ENCODE data around the gene CGA. TPM values are rescaled to one million over a fixed set of nuclear protein-coding genes. Genes with fewer than 3 reads are reported as not detected.

Gene CGA
- polyA plus RNA-seq, 1 of the 3 experiments (the other 2 are of a cell fraction), result 0.10 TPM

- TF ChIP-seq PBX3 (IDR thresholded peaks at IDR 0.05) (peak; percentile 30; the same call in 1 of the 2 replicates), CHD2 (IDR thresholded peaks at IDR 0.05; ENCODE audit: low read length, partially characterized antibody) (no peak), YY1 (IDR thresholded peaks at IDR 0.05; ENCODE audit: low read depth) (no peak), FOXM1 (IDR thresholded peaks at IDR 0.05; ENCODE audit: low read depth) (no peak), USF2 (IDR thresholded peaks at IDR 0.05; ENCODE audit: borderline replicate concordance, low read depth, low read length) (no peak), MXI1 (IDR thresholded peaks at IDR 0.05; ENCODE audit: low read depth, low read length) (no peak), GABPA (IDR thresholded peaks at IDR 0.05; ENCODE audit: low read depth) (no peak), FOSL2 (IDR thresholded peaks at IDR 0.05; ENCODE audit: borderline replicate concordance, low read depth) (peak; percentile 68), SIN3A (IDR thresholded peaks at IDR 0.05; ENCODE audit: borderline replicate concordance, low read depth, low read length) (no peak), JUND (IDR thresholded peaks at IDR 0.05) (peak; percentile 53)
Measured at GRCh38 chr6:87105823-87106222, 10.9 kb upstream of the CGA start (continued).

- peak overlapping the region in 1 of 2 experiments; percentile 69; a peak in 2 of 4 replicates for H3K27ac ChIP-seq (ENCODE audit: low read depth in 2 of 2, low read length in 1 of 2)
- H3K27me3 ChIP-seq (ENCODE audit: insufficient read depth), result no peaks in the 10 kb centered on the region
- no peak for DNase-seq
- H3K4me1 ChIP-seq (ENCODE audit: control insufficient read depth in 1 of 2, insufficient read depth in 2 of 2, low read depth in 1 of 2, low read length in 1 of 2), result peaks cover 0 to 13% of the 10 kb centered on the region in 2 experiments; a peak in 1 of 4 replicates
- TF ChIP-seq EP300 (IDR thresholded peaks at IDR 0.05; ENCODE audit: borderline replicate concordance in 1 of 2, low read depth in 1 of 2, low read length in 1 of 2), result no peak
- TF ChIP-seq YY1 (IDR thresholded peaks at IDR 0.05; ENCODE audit: low read depth), result no peak
- TF ChIP-seq, protein P1, sequence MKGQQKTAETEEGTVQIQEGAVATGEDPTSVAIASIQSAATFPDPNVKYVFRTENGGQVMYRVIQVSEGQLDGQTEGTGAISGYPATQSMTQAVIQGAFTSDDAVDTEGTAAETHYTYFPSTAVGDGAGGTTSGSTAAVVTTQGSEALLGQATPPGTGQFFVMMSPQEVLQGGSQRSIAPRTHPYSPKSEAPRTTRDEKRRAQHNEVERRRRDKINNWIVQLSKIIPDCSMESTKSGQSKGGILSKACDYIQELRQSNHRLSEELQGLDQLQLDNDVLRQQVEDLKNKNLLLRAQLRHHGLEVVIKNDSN (IDR thresholded peaks at IDR 0.05; ENCODE audit: borderline replicate concordance, low read depth), result no peak
- no peak for TF ChIP-seq GATA2 (CRISPR knock-in tag; IDR thresholded peaks at IDR 0.05)
- no peak for TF ChIP-seq MEF2A (IDR thresholded peaks at IDR 0.05; ENCODE audit: borderline replicate concordance, low read depth)
- no peak for TF ChIP-seq JUND (IDR thresholded peaks at IDR 0.05)
- TF ChIP-seq, protein P2, sequence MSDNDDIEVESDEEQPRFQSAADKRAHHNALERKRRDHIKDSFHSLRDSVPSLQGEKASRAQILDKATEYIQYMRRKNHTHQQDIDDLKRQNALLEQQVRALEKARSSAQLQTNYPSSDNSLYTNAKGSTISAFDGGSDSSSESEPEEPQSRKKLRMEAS (IDR thresholded peaks at IDR 0.05; ENCODE audit: low read depth), result no peak
- TF ChIP-seq REST (IDR thresholded peaks at IDR 0.05; ENCODE audit: low read depth, low read length), result no peak
- no peak for TF ChIP-seq CHD2 (IDR thresholded peaks at IDR 0.05; ENCODE audit: low read length, partially characterized antibody)
- TF ChIP-seq, protein P3, sequence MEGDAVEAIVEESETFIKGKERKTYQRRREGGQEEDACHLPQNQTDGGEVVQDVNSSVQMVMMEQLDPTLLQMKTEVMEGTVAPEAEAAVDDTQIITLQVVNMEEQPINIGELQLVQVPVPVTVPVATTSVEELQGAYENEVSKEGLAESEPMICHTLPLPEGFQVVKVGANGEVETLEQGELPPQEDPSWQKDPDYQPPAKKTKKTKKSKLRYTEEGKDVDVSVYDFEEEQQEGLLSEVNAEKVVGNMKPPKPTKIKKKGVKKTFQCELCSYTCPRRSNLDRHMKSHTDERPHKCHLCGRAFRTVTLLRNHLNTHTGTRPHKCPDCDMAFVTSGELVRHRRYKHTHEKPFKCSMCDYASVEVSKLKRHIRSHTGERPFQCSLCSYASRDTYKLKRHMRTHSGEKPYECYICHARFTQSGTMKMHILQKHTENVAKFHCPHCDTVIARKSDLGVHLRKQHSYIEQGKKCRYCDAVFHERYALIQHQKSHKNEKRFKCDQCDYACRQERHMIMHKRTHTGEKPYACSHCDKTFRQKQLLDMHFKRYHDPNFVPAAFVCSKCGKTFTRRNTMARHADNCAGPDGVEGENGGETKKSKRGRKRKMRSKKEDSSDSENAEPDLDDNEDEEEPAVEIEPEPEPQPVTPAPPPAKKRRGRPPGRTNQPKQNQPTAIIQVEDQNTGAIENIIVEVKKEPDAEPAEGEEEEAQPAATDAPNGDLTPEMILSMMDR (IDR thresholded peaks at IDR 0.05), result no peak
- no peak for TF ChIP-seq NRF1 (IDR thresholded peaks at IDR 0.05; ENCODE audit: low read depth, low read length)
- no peak for TF ChIP-seq SIN3A (IDR thresholded peaks at IDR 0.05; ENCODE audit: borderline replicate concordance, low read depth, low read length)
- no peak for TF ChIP-seq RAD21 (IDR thresholded peaks at IDR 0.05; ENCODE audit: low read length)
- no peak for TF ChIP-seq SMC3 (IDR thresholded peaks at IDR 0.05; ENCODE audit: low read depth, low read length)
- no peak for TF ChIP-seq GABPA (IDR thresholded peaks at IDR 0.05; ENCODE audit: low read depth)
- H3F3A ChIP-seq (replicated peaks; ENCODE audit: insufficient read depth), result peaks cover 23% of the 10 kb centered on the region
- no peak overlapping the region for H3K9ac ChIP-seq
- ChIA-PET CTCF (interaction anchor here (0.7 to 1.4 kb wide), 2 partner anchors 10 to 26 kb away, joined by 3 to 5 read pairs; no protein-coding TSS in a partner anchor), POLR2A (no interaction called here)
- H2AFZ ChIP-seq (ENCODE audit: low read depth), result peak overlapping the region; percentile 63; the same call in 1 of the 2 replicates
- H3K4me2 ChIP-seq, result no peak overlapping the region
- no peaks in the 10 kb centered on the region for H3K36me3 ChIP-seq (replicated peaks in 1 of 2; ENCODE audit: control insufficient read depth in 1 of 2, insufficient read depth in 2 of 2, low read length in 1 of 2)
- H3K9me3 ChIP-seq, result no peaks in the 10 kb centered on the region
- H3K4me3 ChIP-seq (ENCODE audit: low read depth in 2 of 2, low read length in 1 of 2), result no peak overlapping the region
- WGBS (ENCODE audit: low lambda C conversion rate), result 59% methylated on average over 4 of the region's 4 CpGs
- no peaks in the 10 kb centered on the region for H3K79me2 ChIP-seq (ENCODE audit: insufficient read depth)
- H3K9me2 ChIP-seq, result no peaks in the 10 kb centered on the region
- H4K20me1 ChIP-seq (ENCODE audit: insufficient read depth), result no peaks in the 10 kb centered on the region
Measured at GRCh38 chr6:87104667-87105066, 9.8 kb upstream of the CGA start.

Measured in SK-N-SH (cell line).